HG03469 (cell line): ENCODE measurements around the gene CSF3R.
"Not testable (repeated sequence)": the region's sequence is repeated elsewhere in the genome, so short reads cannot be mapped to it uniquely, and the experiment has no call there.

Experiments used
- ATAC-seq: cut with Tn5 transposase; IDR thresholded peaks from one replicate; pipeline ENCODE4 v1.9.1; 2021; ENCODE audit warnings: mild to moderate bottlenecking, moderate library complexity, moderate number of reproducible peaks; ENCODE audit not compliant: unreplicated experiment

The CSF3R gene

DNA sequence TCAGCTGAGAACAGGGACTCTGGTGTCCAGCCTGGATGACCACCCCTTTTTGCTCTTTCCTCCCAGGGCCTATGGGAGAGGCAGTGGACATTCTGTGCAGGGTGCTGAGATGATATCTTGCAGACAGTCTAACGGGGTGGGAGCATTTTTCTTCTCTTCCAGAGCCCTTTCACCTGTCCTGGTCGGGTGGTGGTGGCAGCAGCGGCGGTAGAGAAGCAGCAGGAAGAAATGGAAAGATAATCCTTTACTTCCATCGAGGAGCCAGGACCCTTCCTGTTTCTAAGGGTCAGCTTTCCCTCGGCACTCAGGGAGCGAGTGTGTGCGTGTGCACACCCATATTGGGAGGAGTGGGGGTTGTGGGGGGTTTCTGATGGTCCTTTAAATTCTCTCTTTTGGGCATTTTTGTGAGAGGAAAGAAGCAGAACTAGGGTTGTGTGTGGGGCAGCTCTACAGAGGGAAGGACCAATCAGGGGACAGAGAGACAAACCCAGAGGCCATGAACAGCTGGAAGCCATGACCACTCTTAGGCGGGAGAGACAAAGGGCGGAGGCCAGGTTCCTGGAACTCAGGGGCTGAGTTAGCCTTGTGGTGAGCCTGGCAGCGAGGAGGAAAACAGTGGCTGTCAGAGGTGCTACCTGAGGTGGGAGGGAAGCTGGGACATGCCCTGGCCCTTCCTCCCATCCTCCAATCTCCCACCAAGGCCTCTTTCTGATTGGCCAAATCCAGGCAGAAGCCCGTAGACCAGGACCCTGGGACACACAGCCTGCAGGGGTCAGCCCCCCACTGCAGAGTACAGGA, 31.2 kb upstream of the CSF3R start:
- ATAC-seq: no peak

DNA sequence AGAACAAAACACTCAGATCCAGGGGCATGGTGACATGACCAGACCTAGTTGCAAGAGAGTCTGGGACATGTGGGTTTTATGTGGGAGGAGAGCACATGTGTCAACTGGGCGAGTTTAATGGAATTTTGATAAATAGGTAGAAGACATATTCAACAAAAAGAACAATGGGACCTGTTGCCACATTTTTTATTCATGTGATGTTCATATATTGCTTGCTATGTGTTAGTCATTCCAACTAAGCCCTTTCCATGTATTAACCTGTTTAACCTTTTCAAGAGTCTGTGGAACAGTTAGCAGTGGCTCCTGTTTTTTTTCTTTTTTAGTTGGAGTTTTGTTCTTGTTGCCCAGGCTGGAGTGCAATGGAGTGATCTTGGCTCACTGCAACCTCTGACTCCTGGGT, 30.1 kb upstream of the CSF3R start:
- ATAC-seq: no peak

DNA sequence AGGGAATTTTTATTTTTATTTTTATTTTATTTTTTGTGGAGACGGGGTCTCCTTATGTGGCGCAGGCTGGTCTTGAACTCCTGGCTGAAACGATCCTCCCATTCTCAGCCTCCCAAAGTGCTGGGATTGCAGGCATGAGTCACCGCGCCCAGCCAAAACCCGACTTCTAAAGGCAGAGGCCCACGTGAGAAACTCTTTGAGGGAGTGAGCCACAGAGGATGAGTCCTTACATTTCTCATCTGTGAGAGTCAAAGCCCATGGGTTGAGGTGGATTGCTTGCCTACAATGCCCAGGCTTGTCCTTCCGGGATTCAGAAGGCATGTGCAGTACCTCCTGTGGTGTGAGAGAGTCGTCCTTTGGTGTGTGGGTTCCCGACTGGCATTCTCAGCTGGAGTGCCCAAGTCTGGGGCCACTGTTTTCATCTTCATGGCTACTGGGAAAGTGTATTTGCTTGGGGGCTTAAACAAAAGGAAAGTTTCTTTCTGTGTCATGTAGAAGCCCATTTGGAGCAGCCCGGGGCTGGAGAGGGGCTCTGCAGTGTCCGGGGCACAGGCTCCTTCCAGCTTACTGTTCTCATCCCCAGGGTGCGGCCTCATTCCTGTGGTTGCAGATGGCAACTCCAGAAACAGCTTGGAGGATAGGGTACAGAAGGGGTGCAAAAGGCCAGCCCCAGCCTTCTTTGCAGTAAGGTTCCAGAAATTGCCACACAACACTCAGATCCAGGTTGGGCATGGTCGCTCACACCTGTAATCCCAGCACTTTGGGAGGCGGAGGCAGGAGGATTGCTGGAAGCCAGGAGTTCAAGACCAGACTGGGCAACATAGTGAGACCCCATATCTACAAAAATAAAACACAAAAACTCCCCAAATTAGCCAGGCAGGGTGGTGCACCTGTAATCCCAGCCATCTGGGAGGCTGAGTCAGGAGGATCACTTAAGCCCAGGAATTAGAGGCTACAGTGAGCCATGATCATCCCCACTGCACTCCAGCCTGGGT, 29.4 kb upstream of the CSF3R start:
- ATAC-seq: no peak

DNA sequence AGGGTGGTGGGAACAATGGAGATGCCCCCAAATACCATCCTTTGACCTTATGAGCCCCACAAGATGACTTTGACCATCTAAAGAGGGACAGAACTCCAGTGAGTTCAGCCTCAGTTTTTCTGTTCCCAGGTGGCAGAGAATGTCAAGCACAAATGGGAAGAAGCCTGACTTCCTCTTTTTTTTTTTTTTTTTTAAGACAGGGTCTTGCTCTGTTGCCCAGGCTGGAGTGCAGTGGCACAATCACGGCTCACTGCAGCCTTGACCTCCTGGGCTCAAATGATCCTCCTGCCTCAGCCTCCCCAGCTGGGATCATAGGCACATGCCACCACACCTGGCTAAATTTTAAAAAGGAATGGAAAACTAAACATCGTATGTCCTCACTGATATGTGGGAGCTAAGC, 28.5 kb upstream of the CSF3R start:
- not testable (repeated sequence) for ATAC-seq

DNA sequence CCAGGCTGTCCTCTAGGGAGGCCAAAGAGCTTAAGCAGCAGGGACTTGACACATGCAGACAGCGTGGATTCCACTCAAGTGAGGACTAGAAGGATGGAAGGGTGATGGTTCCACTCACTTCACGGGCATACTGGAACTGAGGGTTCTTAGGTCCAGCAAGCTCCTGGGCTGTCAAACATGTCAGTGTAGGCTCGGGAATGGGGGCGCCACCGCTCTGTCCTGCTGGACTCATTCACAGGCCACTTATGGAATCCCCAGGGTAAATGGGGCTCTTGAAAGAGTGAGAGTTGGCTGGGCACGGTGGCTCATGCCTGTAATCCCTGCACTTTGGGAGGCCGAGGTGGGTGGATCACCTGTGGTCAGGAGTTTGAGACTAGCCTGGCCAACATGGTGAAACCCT, 27.7 kb upstream of the CSF3R start:
- no peak for ATAC-seq

DNA sequence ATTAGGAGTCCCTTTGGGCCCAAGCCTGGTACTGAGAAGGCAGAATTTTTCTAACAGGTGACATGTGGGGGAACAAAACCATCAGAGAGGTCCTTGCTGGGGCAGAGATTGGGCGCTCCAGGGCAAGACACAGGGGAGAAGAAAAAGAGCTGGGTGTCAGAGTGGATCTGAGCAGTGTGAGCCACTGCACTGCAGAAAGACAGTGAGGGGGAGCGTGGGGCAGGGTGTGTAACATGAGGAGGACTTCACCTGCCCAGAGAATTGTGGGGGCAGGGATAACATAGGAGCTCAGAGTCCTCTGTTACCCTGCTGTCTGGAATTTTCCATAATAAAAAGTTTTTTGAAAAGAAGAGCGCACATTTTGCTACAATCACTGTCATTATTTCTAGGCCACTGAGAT, 25.5 kb upstream of the CSF3R start:
- no peak for ATAC-seq

DNA sequence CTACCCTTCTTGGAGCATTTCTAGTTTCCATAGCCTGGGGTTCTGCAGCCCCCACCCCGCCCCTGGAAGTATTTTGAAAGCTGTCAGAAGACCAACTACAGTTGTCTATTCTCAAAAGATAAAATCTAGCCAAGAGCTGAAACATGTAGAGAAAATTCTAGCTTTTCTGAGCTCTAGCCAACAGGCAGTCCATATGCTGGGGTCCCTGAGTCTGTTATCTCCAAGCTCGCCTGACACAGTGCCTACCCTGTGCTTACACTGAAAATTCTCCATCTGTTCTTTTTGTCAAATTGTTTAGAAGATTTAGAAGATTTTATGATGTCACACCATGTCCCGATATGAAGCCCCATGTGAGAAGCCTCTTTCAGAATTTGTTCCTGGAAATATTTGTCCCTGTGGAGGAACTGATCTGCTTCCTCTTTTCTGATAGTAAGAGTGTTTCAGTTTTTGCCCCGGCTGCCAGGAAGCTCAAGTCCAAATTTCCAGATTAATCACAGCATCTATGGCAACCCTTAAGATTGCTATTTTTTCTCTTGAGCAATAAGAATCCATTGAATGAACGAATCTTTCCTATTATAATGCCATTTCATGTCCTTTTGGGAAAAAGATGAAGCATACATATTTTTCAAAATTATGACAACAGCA, 23.7 kb upstream of the CSF3R start:
- ATAC-seq: no peak

DNA sequence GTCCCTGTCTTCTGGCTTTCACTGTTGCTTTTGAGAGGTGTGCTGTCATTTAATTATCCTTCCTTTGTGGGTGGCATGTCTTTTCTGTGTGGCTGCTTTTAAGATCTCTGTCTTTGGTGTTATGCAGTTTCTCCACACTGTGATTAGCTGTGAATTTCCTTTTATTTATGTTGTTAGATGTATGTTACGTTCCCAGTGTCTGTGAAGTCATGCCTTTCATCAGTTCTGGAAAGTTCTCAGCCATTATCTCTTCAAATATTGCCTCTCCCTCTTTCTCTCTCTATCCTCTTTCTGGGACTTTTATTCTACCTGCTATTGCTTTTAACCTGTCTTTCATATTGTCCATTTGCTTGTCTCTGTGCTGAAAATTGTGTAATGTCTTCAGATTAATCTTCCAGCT, 21.0 kb upstream of the CSF3R start:
- ATAC-seq: no peak

DNA sequence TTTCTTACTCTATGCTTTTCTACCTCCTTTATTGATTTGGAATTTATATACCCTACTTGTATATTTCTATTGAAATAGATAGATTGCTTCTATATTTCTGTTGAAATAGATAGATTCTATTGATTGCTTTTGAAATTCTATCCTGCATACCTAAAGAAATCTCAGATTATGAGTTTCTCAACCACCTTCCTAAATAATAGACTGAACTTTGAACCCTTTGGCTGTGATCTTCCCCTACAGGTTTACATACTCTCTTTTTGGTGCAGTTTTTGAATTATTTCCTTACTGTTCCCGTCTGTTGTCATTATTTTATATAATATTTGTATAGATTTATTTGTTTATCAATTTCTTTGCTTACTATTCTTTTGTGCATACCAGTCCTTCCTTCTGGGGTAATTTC, 20.4 kb upstream of the CSF3R start:
- ATAC-seq: no peak

DNA sequence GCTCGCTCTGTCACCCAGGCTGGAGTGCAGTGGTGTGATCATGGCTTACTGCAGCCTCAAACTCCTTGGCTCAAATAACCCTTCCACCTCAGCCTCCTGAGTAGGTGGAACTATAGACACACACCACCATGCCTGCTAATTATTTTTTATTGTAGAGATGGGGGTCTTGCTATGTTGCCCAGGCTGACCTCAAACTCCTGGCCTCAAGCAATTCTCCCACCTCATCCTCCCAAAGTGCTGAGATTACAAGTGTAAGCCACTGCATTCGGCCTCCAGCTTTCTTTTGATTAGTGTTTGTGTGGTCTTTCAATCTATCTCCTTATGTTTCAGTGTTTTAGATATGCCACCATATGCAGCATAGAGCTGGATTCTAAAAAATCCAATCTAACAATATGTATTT, 19.9 kb upstream of the CSF3R start:
- ATAC-seq: no peak

DNA sequence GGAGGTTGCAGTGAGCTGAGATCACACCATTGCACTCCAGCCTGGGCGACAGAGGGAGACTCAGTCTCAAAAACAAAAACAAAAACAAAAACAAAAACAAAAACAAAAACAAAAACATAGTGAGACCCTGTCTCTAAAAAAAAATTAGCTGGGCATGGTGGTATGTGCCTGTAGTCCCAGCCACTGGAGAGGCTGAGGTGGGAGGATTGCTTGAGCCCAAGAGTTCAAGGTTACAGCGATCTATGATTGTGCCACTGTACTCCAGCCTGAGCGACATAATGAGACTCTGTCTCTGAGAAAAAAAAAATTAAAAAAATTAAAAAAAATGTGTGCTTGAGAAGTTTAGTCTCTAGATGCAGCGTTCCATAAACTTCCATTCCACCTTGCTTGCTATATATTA, 19.2 kb upstream of the CSF3R start:
- ATAC-seq: not testable (repeated sequence)

DNA sequence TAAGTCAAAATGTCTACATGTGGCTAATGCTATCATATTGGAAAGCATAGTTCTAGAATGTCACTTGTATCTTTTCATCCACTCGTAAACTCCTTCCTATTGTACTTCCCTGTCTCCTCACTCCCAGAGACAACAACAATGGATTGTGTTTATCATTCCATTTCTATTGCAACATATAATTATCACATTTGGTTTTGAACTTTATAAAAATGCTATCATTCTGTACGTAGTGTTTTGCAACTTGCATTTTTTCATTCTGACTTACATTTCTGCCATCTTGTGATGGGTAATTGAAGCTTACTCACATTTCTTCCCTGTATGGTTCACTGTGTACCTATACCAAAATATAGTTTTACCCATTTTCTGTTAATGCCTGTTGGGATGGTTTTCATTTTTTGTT, 14.5 kb upstream of the CSF3R start:
- no peak for ATAC-seq

DNA sequence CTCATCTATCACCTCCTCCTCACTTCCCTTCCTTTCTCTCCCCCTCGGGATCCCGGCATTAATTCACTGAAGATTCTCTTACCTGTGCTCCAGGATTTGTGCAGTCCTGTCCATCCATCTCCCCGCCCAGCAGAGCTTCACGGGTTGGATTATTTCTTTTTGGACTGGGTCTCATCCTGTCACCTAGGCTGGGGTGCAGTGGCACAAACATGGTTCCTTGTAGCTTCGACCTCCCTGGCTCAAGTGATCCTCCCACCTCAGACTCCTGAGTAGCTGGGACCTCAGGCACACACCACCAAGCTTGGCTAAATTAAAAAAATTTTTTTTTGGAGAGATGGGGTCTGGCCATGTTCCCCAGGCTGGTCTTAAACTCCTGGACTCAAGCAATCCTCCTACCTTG, 12.3 kb upstream of the CSF3R start:
- no peak for ATAC-seq

DNA sequence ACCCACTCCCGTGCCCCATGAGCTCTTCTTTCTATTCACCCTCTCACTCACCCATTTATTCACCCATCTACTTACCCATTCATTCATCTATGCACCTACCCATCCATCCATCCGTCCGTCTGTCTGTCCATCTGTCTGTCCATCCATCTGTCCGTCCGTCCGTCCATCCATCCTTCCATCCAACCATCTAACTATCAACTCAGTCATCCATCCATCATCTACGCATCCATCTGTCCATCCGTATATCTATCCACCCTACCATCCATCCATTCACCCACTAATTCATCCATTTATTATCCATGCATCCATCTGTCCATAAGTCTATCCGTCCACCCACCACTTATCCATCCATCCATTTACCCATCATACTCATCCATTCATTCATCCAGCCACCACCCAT, 10.8 kb upstream of the CSF3R start:
- ATAC-seq: no peak

DNA sequence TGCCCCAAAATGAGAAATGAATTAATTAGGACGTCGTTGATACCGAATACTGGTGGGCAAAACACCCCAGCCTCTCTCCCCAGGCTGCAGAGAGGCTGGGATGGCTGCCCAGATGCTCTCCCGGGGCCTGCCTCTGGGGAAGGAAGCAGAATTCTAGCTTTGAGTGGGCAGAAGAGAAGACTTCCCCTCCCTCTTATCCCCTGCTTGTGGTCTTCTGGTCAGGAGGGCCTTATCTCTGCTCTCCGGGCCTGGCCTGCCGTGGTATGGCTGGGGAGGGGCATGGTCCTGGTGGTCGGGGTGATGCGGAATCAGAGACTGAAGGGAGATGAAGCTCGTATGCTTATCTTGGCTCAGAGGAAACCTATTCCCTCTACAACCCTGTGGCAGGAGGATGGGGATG, 9.8 kb upstream of the CSF3R start:
- ATAC-seq: no peak

DNA sequence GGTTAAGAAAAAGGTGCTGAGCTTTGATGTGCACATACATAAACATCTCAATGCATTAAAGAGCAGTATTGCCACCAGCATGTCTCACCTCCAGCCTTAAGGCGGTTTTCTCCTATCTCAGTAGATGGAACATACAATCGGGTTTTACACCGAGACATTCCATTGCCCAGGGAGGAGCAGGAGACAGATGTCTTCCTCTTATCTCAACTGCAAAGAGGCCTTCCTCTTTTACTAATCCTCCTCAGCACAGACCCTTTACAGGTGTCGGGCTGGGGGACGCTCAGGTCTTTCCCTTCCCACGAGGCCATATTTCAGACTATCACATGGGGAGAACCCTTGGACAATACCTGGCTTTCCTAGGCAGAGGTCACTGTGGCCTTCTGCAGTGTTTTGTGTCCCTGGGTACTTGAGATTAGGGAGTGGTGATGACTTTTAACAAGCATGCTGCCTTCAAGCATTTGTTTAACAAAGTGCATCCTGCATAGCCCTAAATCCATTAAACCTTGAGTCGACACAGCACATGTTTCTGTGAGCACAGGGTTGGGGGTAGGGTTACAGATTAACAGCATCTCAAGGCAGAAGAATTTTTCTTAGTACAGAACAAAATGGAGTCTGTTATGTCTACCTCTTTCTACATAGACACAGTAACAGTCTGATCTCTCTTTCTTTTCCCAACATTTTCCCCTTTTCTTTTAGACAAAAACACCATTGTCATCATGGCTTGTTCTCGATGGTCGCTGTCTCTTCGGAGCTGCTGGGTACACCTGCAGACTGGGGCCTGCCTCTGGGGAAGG, 6.7 kb upstream of the CSF3R start:
- not testable (repeated sequence) for ATAC-seq

DNA sequence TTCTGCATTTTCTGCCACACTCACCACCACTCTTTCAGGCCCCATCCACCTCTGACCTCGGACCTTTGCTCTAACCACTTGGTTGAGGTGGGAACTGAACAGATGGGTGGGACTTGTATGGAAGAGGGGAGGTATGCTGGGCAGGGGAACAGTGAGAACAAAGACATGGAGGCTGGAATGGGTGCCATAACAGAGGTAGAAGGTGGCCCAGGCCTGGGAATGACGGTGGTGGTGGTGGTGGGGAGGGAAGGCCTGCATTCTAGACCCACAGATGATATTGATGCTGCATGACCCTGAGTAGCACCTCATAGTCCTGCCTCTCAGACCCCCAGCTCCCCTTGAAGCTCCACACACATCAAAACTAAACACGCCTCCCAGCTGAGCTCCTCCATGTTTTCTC, 5.2 kb upstream of the CSF3R start:
- ATAC-seq: no peak

DNA sequence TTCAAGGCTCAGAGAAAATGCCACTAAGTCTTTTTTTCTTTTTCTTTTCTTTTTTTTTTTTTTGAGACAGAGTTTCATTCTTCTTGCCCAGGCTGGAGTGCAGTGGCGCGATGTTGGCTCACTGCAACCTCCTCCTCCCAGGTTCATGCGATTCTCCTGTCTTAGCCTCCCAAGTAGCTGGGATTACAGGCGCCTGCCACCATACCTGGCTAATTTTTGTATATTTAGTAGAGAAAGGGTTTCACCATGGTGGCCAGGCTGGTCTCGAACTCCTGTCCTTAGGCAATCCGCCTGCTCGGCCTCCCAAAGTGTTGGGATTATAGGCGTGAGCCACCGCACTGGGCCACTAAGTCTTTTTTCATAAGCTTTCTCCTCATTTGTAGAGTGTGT, 4.6 kb upstream of the CSF3R start:
- ATAC-seq: not testable (repeated sequence)

DNA sequence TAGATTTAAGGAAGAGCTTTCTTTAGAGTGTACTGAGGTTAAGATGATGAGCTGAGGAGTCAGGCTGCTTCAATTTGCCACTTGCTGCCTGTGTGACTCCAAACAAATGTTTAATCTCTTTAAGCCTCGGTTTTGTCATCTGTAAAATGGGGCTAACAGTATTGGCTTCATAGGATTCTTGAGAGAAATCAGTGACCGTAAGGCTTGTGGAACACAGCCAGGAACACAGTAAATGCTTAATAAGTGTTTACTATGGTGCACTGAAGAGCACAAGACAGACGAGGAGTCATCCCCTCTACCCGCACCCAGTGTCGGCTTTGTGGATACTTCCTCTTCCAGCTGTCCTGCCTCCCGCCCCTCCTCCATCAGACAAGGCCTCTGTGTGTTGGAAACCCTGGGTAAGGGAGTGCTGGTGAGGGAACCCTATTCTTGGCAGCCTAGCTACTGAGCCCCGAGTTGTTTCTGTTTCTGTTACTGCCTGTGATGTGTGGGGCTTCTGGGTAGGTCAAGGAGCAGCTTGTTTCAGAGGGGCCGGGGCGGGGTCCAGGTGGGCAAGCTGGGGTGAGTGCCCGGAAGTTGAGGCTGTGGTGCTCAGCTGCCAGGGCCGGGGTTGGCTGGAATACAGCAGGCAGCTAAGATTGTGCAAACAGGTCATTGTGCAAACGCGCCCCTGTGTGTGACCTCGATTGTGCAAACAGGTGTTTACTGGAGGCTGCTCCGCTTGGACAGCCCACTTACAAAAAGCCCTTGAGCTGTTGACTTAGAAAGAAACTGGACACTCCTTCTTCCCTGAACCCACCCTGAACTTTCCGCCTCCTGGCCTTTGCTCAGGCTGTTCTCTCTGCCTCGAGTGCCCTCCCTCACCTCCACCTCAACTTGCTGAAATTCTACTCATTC, 4.0 kb upstream of the CSF3R start:
- ATAC-seq: no peak

DNA sequence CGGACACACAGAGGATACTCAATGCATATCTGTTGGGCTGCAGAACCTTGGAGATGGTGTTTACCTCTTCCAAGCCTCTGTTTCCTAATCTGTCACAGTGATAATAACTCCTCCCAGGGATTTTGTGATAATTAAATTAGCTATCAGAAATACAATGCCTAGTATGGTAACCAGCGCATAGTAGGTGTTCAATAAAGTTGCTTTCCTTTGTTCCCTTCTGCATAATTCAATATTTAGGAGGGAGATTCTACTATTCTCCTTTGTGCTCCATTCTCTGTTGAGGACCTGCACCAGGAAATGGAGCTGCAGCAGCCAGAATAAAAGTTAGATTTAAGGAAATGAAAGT, 3.4 kb upstream of the CSF3R start:
- no peak for ATAC-seq
